NOMO-1 treated with DMSO at 0.1 percent for 48 hours (cell line): ENCODE measurements around the gene PRCD.

Experiments
- DNase-seq: peaks from one replicate; lab custom pipeline; 2025; ENCODE audit not compliant: unreplicated experiment; lab: John Stamatoyannopoulos, UW

Gene PRCD

DNA sequence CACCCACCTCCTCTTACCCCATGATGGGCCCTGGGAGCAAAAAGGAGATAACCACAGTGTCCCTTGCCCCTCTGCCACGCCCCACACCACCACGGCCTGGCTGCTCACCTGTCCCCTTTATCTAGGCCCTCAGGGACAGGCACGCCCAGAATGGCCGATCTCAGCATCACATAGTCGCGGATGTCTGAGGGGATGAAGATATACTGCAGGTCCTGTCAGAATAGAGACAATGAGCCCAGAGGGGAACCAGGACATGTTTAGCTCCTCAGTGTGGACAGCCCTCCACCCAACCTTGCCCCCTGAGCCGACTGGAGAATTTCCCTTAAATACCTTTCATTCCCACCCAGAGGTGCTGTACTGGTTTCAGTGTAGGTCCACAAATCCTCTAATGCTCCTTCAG lies 30.6 kb downstream of the PRCD start:
- DNase-seq: no peak

DNA sequence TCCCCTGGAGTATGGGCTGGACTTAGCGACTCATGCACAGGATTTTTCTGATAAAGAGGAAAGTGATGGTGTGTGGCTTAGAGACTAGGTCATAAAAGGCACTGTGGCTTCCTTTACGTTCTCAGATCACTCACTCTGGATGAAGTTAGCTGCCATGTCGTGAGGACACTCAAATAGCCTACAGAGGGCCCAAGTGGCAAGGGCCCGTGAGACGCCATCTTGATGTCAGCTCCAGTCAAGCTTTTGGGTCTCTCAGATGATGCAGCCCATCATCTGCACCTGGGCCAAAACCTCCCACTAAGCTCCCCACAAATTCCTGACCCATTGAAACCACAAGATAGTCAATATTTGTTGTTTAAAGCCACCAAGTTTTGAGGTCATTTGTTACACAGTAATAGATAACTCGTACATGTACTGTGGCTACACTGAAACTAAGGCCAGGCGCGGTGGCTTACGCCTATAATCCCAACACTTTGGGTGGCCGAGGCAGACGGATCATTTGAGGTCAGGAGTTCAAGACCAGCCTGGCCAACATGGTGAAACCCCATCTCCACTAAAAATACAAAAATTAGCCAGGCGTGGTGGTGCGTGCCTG lies 31.1 kb downstream of the PRCD start:
- no peak for DNase-seq

DNA sequence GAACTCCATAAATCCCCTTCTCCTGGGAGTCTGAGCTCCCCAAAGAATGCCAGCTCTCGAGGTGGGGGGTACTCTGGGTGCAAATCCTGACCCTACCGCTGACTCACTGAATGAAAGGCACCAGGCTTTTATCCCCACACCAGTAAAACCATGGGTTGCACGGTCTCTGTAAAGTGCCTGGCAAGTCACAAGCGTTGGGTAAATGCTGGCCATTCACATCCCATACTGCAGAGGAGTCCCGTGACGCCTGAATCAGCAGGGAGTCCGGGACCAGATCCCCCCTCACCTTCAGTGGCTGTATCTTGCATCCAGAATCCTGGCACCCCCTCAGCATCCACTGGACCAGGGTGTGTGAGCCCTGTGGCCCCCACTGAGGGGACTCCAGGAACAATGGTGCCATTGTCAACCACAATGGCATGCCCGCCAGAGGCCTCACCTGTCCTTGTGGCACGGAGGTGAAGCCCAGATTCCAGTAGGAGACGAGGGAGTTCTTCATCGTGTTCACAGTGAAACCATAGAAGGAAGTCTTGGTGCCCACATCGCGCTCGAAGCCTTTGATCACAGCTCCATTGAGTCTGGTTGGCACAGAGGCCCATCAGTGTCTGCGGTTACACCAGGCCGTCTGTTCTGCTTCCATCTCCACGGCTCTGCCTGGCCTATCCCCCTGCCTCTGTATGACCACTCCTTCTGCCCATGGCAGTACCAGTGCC lies 32.5 kb downstream of the PRCD start:
- no peak for DNase-seq

DNA sequence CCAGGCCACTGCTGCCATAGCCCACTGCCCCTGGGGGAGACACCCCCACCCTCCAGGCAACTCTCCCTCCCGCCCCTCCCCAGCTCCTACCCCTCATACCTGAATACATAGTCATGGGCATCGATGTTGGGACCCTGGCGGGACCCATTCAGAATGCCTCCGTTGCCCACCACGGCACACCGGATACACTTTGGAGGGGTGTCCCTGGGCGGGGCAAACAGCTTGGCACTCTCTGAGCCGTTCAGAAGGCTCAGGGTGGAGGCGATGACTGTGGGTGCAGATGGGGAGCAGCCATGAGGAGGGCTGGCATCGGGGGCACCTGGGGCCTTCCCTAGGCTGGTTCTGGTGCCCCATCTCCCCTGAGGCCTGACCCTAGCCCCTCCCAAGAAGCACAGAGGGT lies 33.3 kb downstream of the PRCD start:
- DNase-seq: no peak

DNA sequence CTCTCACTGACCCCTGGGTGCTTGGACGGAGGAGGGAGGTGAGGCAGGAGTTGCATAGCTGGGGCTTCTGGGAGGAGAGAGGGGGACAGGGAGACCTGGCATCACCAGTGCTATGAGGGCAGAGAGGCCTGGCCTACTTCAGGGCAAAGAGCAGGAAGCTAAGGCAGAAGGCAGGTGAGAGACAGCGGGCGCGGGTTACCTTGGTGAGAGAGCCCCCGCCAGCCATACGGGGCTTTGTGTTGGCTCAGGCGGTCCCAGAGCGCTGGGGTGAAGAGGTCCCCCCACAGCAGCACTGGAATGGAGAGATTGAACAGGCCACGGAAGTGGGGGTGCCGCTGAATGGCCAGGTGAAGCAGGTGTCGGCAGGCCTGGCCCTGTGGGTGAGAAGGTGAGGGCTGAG lies 34.3 kb downstream of the PRCD start:
- DNase-seq: no peak

DNA sequence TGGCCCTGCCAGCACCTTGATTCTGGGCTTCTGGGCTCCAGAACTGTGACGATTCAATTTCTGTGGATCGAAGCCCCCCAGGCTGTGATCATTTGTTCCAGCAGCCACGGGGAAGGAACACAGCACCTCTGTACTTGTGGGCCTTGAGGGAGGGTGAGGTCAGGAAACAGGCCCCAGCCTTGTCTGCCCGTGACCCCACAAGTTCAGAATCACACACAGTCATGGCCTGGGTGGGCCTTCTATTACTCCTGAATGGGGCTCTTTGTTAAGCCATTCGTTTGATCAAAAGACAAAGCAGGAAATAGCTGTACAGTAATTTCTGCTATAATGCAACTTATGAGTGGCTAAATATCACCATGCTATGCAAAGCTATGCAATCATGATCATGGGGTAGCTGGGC lies 35.7 kb downstream of the PRCD start:
- DNase-seq: no peak

DNA sequence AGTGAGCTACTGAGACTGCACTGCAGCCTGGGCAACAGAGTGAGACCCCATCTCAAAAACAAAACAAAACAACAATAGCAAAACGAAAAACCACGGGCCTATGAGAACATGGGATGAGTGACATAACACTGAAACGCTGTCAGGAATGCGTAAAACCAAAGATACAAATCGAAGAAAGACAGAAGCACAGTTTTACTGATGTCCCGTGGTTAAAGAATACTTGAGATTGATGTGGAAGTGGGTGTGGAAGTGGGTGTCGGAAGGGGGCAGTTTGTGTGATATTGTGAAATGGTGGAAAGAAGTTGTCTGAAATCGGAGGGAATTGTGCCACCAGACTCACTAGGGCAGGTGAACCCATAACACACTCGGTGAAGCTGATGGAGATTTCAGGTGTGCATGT lies 36.3 kb downstream of the PRCD start:
- DNase-seq: no peak

DNA sequence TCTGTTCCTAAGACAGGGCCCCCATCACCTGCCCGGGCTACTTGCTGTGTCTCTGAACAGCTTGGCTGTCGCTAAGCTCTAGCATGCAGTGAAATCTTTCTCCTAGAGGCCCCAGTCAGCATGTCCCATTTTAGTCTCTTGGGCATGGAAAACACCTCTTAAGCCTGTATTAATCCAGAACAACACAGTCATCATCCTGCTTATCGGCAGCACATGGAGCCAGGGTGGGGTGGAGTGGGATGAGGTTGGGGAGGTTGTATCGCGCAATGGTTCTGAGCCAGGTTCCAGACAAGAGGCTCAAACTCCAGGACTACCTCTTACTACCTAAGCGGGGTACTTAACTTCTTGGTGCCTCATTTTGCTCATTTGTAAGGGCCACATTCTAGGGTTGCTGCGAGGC lies 38.0 kb downstream of the PRCD start:
- DNase-seq: no peak

DNA sequence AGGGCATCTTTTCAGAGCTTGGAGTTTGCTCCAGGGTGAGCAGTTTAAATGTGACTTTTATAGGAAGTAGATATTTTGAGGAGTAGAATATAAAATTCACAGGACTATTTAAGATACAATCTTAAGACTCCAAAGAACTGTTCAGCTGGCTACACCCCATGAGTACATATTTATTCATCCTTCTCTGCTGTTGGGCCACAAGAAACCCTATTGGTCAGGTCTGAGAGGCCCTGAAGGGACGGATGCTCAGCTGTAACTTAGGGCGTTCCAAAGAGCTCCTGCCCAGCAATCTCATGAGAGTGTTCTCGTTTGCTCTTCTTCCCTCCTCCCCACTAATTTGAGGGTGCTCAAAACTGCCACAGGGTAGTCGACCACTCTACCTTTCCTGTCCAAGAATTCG lies 38.5 kb downstream of the PRCD start:
- no peak for DNase-seq

DNA sequence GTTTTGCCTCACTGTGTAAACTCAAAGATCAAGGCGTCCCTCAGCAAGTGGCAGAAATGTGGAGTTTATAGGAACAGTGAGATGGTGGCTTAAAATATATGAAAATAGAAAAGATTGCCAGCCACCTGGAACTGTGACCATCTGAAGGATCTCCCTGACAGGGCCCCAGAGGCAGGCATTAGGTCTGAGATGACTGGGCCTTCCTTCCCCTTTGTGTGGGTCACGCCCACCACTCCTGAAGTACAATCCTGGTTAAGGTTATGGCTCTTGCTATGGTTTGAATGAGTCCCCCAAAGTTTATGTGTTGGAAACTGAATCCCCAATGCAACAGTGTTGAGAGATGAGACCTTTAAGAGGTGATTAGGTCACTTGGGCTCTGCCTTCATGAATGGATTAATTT lies 39.4 kb downstream of the PRCD start:
- peak; percentile 69 for DNase-seq

DNA sequence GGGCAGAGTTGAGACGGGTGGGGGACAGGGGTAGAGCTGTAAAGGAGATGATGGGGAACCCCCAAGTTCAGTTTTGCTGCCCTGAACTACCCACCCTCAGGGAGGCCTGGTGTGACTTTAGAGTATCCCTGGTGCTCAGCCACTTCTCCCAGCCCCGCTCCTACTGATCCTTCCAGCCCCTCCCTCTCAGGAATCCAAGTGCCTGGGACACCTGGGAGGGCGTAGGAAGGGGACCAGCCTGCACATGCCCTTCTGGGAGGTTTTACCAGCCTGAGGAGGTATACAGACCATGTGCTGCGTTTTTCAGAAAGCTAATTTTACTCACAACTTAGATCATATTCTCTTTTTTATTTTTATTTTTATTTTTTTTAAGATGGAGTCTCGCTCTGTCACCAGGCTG lies 41.7 kb downstream of the PRCD start:
- DNase-seq: no peak

DNA sequence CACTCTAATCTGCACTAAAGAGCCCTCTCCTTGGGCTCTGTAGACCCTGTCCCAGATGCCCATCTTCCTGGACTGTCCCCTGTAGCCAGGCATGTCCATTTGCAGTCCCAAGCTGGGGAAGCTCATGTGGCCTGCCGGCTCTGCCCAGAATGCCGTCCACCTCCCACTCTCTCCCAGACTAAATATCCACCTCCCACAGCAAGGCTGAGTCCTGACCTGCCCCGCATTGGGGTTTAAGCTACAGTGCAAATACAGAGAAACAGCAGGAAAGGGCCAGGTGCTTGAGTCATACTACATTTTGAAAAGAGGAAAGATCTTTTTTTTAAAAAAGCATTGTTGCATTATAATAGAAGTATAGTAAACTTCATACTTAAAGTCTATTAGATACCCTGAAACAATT lies 42.8 kb downstream of the PRCD start:
- DNase-seq: no peak

DNA sequence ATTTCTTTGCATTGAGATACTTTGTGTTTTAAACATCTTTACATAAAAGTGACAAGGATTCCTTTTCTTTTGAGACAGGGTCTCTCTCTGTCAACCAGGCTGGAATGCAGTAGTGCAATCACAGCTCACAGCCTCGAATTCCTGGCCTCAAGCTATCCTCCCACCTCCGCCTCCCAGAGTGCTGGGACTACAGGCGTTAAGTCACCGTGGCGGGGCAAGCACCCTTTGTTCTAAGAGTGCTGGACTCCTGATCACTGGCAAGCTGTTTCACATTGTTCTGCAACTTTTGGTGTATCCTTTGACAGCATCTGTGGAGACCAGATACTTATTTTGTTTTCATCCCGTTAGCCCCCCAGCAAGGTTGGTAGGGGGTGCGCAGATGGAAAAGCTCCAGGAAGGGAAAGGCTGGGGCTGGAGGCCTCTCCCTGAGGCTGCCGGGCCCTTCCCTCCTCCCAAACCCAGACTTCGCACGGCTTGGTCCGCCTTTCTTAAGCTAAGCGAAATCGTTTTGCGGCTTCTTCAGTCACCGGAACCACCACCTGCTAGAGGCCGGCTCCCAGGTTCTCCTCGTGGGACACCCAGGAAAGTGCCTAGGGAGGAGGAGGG lies 44.7 kb downstream of the PRCD start:
- DNase-seq: no peak

DNA sequence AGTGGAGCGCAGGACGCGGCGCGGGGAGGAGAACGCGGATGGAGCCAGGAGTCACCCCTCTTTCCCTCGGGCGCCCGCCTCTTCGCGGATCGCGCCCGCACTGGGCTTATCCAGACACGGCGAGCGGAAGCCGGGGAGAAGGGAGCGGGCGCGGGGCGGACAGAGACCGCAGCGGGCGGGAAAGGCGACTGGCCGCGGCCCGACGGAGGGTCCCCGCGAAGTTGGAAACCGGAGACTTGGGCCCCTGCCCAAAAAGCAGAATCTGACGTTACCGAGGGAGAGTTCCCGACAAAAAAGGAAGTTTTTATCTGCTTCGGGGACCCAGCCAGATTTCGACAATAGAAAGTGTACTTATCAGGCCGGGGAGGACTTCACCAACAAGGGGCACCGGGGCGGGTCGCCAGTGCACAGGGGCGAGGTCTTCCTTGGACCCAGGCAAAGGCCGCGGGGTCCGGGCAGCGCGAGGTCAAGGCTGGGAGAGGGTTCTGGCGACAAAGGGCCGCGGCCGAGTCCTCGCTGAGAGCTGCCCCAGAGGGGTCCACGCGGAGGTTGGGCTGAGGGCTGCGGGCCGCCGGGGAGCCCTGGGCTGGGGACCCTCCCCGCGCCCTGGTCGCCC lies 45.3 kb downstream of the PRCD start:
- DNase-seq: no peak

DNA sequence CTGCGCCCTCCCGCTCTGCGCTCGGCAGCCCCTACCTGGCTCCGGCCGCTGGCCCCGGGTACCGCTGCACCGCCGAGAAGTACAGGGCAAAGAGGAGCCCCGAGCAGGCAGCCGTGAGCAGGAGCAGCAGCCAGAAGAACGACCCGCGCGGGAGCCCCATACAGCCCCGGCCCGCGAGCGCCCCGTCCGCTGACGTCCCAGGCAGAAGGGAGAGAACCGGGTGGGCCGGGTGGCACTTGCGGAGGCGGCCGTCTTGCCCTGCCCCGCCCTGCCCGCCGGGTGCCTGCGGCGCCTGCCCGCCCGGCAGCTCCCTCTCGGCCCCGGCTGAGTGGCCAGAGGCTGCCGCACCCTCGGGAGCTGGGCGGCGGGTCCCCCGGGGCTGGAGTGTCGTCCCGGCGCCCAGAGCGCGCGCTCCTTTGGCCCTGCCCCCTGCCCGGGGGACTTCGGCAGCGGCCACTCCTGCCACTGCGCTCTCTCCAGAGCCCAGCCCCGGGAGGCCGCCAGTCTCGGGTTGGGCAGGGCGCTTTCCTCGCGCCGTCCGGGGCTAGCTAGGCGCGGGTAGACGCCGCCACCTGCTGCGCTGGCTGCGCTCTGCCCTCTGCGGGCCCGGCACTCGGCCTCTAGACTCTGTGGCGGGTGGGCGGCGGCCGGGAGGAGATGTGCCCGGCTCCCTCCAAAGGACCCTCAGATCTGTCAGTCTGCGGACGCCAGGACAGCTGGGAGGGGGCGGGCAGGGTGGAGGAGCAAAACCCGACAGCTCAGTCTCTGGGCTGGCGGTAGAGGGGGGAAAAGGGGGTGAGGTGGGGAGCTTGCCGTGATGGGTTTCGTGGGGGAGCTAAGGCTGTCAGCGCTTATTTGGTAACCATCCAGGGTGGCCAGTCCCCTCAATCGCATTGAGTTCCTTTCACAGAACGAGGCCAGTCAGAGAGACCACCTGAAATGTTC lies 46.1 kb downstream of the PRCD start, which contains the start of gene ST6GALNAC2:
ST6GALNAC2 (minus strand) TSS at position 212 of the 945 bp plus-strand sequence; CDS start at position 160, 52 bp downstream.
- peak; percentile 67 for DNase-seq

DNA sequence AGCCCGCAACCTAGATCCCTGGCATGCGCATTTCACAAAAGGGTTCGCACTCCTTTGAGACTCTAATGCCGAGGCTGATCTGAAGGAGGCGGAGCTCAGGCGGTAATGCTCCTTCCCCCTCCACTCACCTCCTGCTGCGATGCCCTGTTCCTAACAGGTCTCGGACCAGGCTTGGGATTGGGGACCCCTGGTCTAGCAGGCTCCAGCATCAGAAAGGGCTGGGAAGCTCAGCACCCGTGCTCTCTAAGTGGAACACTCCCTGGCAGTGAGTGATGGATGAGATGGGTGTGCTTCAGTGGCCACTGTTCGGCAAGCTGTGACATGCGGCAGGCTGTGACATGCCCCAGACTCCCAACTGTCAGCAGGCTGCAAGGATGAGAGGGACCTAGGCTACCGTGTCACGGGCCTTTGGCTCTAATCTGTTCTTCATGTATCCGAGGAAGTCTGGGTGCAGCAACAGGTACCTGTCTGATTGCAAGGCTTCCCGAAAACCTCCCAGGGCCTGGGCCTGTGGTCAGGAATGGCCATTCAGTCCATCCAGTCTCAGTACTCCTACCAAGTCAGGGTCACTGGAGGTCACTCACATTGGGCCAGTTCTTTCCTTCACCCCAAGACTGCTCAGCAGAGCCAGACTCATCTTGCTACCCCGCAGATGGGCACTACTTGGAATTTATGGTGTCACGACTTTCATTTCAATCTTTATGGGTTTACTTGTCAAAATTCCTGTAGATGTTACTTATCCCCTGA lies 47.1 kb downstream of the PRCD start:
- no peak for DNase-seq

DNA sequence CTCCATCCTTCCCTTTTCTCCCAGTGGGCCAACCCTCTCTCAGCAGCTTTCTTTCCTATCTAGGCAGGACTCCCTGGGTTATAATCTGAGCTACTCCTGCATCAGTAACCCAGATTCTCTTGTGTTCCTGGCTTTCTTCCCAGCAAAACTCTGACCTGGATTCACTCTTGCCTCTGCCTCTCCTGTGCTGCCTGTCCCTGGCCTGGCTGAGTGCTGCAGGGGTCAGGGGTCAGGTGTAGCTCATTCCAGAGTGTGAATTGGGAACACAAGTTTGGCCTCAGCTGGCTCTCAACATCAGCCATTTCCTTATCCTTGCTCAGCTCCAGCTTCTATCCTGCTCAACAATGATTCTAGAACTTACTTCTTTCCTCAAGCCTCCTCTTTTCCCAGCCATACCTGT lies 48.3 kb downstream of the PRCD start:
- DNase-seq: no peak

DNA sequence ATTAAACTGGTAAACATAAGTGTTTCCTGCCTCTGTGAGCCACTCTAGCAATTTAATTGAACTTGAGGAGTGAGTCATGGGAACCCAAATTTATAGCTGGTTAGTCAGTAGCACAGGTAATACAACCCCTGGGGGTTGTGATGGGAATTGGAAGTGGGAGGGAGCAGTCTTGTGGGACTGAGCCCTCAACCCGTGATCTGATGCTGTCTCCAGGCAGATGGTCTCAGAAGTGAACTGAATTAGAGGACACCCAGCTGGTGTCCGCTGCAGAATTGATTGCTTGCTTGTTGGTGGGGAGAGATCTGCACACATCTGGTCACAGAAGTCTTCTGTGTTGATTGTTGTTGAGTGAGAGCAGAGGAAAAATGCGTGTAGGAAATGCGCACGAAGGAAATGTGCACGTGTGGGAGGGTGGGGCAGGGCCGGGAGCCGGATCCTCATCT lies 53.6 kb downstream of the PRCD start:
- no peak for DNase-seq

DNA sequence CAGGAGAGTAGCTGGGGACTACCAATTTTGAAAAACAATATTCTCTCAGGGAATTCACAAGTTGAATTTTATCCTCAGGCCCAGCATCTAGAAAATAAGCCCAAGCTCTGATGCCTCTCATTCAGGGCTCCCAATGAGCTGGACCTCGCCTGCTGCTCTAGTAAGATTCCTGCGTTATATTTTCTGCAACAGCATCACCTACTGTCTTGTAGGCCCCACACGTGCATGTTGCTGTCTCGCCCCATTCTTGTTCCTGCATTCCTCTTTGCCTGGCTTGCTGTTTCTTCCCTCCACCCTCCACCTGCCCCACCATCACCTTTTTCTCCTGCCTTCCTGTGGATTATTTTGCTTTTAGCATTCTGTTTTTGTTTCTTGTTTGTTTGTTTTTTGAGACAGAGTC lies 54.1 kb downstream of the PRCD start:
- DNase-seq: no peak

DNA sequence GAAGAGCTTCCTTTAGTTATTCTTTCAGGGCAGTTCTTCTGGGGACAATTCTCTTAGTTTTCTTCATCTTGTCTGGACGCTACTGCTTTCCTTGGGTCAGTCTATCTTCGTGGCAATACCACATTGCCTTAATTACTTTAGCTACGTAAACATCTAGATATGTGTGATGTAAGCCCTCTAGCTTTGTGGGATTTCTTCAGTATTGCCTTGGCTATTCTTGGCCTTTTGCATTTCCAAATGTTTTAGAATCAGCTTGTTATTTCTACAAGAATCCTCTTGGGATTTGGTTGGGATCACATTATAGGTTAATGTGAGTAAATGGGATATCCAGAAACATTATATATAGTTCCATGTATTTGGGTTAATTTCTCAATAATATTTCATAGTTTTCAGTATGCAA lies 54.8 kb downstream of the PRCD start:
- DNase-seq: no peak
